Skeletal muscle cell (primary cell): ENCODE results near the gene ZMIZ2.
A peak's percentile ranks its signal among the peaks of the same experiment; 100 is the strongest.
"Not testable (repeated sequence)": the region's sequence is repeated elsewhere in the genome, so short reads cannot be mapped to it uniquely, and the experiment has no call there.

ENCODE experiments used
- DNase-seq: peaks from one replicate; pipeline ENCODE4 v3.0.0-alpha.2; 2010; ENCODE audit warnings: low read depth
- H3K4me3 ChIP-seq: 2 replicates; pipeline ENCODE4 v1.5.1; 2011; ENCODE audit warnings: low read depth, mild to moderate bottlenecking, control low read depth, low read length, moderate library complexity

Gene ZMIZ2

GRCh38 chr7:44748045-44748947 lies at the start of gene ZMIZ2:
ZMIZ2 (plus strand) TSS chr7:44748847; CDS start chr7:44756250, 7,403 bp downstream.
- peak; percentile 51 for DNase-seq

GRCh38 chr7:44699598-44699997 lies 49.0 kb upstream of the ZMIZ2 start:
- not testable (repeated sequence) for DNase-seq, H3K4me3 ChIP-seq

More at GRCh38 chr7:44748045-44748947, at the start of gene ZMIZ2:
- peak within 1 kb of the TSS; percentile 81 for H3K4me3 ChIP-seq

- DNase-seq: no peak
- H3K4me3 ChIP-seq: no peak overlapping the region
These were observed 48.3 kb upstream of the ZMIZ2 start for GRCh38 chr7:44700322-44700721.

- DNase-seq: not testable (repeated sequence)
These were observed 45.3 kb upstream of the ZMIZ2 start for GRCh38 chr7:44703391-44703790.

GRCh38 chr7:44703921-44704320 lies 44.7 kb upstream of the ZMIZ2 start:
- H3K4me3 ChIP-seq: no peak overlapping the region
- DNase-seq: no peak

More at GRCh38 chr7:44703391-44703790, 45.3 kb upstream of the ZMIZ2 start:
- not testable (repeated sequence) for H3K4me3 ChIP-seq

- DNase-seq: no peak
- no peak overlapping the region for H3K4me3 ChIP-seq
These were observed 43.2 kb upstream of the ZMIZ2 start for GRCh38 chr7:44705434-44705833.

GRCh38 chr7:44706788-44707557 lies 41.7 kb upstream of the ZMIZ2 start:
- no peak overlapping the region for H3K4me3 ChIP-seq
- DNase-seq: no peak

GRCh38 chr7:44707558-44708230 lies 41.0 kb upstream of the ZMIZ2 start:
- H3K4me3 ChIP-seq: no peak overlapping the region
- no peak for DNase-seq

- H3K4me3 ChIP-seq: no peak overlapping the region
- no peak for DNase-seq
These were observed 39.4 kb upstream of the ZMIZ2 start for GRCh38 chr7:44709011-44709915.

GRCh38 chr7:44709945-44710596 lies 38.6 kb upstream of the ZMIZ2 start:
- no peak for DNase-seq
- H3K4me3 ChIP-seq: no peak overlapping the region

- H3K4me3 ChIP-seq: no peak overlapping the region
- DNase-seq: no peak
These were observed 37.1 kb upstream of the ZMIZ2 start for GRCh38 chr7:44711528-44711927.

GRCh38 chr7:44712012-44712411 lies 36.6 kb upstream of the ZMIZ2 start:
- H3K4me3 ChIP-seq: no peak overlapping the region
- DNase-seq: no peak

- H3K4me3 ChIP-seq: no peak overlapping the region
- no peak for DNase-seq
These were observed 35.5 kb upstream of the ZMIZ2 start for GRCh38 chr7:44713141-44713540.

- DNase-seq: no peak
- no peak overlapping the region for H3K4me3 ChIP-seq
These were observed 34.8 kb upstream of the ZMIZ2 start for GRCh38 chr7:44713680-44714335.

GRCh38 chr7:44716205-44716604 lies 32.4 kb upstream of the ZMIZ2 start:
- H3K4me3 ChIP-seq: no peak overlapping the region
- DNase-seq: no peak

GRCh38 chr7:44720301-44720700 lies 28.3 kb upstream of the ZMIZ2 start:
- no peak for DNase-seq
- no peak overlapping the region for H3K4me3 ChIP-seq

- H3K4me3 ChIP-seq: no peak overlapping the region
- DNase-seq: no peak
These were observed 24.4 kb upstream of the ZMIZ2 start for GRCh38 chr7:44724276-44724675.

- not testable (repeated sequence) for DNase-seq
These were observed 22.4 kb upstream of the ZMIZ2 start for GRCh38 chr7:44726250-44726649.

More at GRCh38 chr7:44726250-44726649, 22.4 kb upstream of the ZMIZ2 start:
- H3K4me3 ChIP-seq: not testable (repeated sequence)
